Right renal pelvis (tissue), 4 donors: ENCODE results near the gene SV2C. TPM values are rescaled to one million over a fixed set of nuclear protein-coding genes. Genes with fewer than 3 reads are reported as not detected.
A peak's percentile ranks its signal among the peaks of the same experiment; 100 is the strongest.
"Not testable (repeated sequence)": the region's sequence is repeated elsewhere in the genome, so short reads cannot be mapped to it uniquely, and the experiment has no call there.

Experiments
- DNase-seq, 4 donors: peaks; one replicate each; pipeline ENCODE4 v3.0.0-alpha.2; 2013; ENCODE audit warnings: low read depth in 4 of 4, low spot score in 3 of 4, missing footprints in 1 of 4
- polyA plus RNA-seq, 4 donors: library from polyadenylated mRNA; unstranded; fragments of 120-200 nt; gene quantifications; one replicate each; pipeline ENCODE4 v1.2.1, GENCODE V29; 2013; ENCODE audit not compliant: insufficient read length in 4 of 4

The SV2C gene
- polyA plus RNA-seq, 4 donors: 0.07 to 0.35 (median 0.20) TPM

DNA sequence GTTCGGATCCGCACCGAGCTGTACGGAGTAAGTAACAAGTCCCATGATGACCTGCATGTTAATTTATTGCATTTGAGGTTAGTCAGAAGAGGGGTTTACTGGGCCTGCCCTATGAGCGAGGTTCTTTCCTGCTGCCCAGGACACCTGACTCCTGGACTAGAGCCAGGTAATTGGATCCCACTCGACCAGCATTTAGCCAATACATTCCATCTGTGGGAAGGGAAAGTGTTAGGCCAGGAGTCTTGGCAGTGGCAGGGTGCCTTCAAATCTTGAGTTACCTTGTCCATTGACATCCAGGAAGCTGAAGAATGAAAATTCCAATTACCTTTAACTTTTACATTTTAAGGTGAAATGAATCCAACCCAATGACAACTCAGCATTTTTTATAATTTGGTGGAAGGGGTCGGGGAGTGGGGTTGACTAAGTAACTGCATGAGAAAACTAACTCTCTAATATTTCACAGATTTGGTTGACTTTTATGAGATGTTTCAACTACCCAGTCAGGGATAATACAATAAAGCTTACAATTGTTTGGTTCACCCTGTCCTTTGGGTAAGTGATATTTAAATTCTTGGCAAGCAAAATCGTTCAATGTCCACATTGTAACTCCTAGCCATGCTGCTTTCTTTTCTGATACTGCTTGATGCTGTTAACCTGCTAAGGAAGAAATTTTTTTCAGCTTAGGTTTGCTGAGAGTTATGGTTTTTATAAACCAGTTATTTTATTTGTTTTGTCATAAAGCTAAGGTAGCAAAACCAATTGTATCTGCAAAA is 208.3 kb downstream of the SV2C start:
- DNase-seq: peak in 2 of 4 donors; percentile 12 to 16

DNA sequence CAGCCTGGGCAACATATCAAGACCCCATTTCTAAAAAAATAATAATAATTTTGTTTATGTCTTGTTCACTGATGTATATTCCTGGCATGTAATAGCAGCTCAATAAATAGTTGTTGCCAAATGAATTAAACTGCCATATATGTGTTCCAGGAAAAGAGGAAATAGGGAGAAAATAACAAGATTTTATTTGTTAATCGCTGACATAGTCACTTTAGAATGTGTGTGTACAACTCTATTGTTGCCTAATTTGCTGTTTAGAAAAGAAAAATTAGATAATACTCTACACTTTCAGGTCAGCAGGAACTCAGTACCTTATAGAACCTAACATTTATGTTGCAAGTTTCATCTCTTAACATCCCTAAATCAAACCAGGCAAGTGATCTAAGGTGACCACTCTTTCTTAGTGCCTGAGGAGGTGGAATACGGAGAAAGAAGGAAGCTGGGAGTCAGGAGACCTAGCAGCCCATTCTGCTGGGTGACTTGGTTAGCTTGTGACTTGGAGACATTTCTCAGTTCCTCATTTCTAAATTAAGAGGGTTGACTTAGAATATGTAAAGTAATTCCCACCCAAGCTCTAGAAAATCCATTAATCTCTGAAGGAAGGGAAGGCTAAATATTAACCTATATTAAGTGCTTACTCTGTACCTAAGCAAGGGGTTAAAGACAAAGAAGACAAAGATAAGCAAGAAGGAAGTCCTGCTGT is 209.6 kb downstream of the SV2C start:
- no peak for DNase-seq

GRCh38 chr5:76294573-76294972 is 211.4 kb downstream of the SV2C start:
- DNase-seq: no peak

DNA sequence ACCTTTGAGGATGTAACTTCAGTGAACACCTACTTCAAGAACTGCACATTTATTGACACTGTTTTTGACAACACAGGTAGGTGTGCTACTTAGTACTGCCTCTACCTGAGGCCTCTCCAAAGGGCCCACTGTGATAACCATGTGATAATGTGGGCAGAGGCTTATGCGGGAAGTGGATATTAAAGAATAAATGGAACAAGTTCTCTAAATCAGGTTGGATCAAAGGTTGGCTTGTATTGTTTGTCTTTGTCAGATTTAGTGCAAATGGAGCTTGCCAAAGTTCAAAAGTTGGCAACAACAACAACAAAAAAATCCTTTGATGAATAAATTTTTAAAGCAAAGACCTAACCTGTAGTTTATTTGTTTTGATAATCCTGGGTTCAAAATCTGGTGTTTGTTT is 215.7 kb downstream of the SV2C start:
- DNase-seq: no peak

DNA sequence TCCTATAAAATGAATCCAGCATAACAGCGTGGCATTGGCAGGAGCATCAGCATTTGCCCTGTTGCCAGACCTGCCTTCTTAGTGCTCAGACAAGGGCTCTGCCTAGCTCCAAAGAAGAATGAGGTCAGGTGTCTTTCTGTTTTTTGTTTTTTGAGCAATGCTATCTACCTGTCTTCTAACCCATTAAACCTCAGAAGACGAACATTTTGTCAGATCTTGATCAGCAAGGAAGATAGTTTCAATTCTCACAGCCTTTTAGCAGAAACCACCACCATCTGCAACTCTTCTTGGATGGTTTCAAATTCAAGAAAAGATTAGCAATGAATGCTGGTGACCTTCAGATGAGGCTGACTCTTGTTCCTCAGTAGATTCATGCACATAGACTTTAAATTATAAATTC is 216.4 kb downstream of the SV2C start:
- DNase-seq: no peak

DNA sequence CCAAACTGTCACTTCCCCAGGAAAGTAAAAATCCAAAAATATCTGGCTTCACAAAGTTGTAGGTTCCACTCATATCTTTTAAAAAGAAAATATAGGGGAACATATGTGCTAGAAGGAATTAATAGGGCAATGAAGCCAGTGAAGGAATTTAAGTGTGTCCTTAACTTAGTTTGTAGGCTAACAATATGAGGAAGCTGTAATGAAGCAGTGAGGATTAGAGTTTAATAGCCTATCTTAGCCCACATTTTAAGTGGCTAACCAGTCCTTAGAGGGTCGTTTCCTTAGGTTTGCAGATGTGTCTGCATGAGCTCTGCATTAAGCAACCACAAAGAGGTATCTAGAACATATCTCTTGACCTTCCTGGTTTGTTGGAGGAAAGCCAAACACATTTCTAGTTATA is 218.7 kb downstream of the SV2C start:
- DNase-seq: not testable (repeated sequence)

GRCh38 chr5:76302661-76303060 is 219.5 kb downstream of the SV2C start:
- DNase-seq: not testable (repeated sequence)

- no peak for DNase-seq
Observed at GRCh38 chr5:76303921-76304320, 220.7 kb downstream of the SV2C start.

DNA sequence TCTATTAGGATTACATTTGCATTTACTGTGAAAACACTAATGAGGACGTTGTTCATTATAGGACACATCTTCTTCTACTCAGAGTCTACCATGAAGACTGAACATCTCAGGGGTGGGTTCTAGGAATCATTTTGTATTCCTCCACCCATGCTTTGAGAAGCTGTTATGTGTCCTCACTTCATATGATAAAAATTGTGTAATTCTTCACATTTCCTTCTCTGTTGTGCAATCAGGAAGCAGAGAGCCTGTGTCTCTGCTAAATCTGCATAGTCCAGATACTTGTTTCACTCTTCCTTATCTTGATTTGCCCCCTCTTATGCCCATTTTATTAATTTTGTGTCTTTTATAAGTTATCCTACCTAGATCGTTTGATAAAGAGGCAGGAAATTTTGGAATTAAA is 222.1 kb downstream of the SV2C start:
- DNase-seq: no peak

DNA sequence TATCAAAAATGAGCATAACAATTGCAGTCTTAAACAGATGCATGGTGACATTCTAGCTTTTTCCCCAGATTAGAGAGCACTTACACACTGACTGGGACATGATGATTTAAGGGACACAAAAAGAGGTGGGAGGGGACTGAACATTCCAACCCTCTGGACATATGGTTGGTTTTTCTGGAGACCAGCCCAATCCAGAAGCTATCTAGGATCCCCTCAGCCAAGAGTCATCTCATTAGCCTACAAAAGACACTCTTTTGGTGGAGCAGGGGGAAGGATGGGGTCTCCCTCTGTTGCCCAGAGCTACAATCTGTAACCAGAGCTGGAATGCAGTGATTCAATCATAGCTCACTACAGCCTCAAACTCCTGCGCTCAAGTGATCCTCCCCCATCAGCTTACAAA is 222.6 kb downstream of the SV2C start:
- no peak for DNase-seq

GRCh38 chr5:76310208-76310607 is 227.0 kb downstream of the SV2C start:
- DNase-seq: no peak

- DNase-seq: no peak
Observed at GRCh38 chr5:76312783-76313182, 229.6 kb downstream of the SV2C start.

- DNase-seq: no peak
Observed at GRCh38 chr5:76314643-76315042, 231.5 kb downstream of the SV2C start.

- DNase-seq: no peak
Observed at GRCh38 chr5:76319673-76320072, 236.5 kb downstream of the SV2C start.

DNA sequence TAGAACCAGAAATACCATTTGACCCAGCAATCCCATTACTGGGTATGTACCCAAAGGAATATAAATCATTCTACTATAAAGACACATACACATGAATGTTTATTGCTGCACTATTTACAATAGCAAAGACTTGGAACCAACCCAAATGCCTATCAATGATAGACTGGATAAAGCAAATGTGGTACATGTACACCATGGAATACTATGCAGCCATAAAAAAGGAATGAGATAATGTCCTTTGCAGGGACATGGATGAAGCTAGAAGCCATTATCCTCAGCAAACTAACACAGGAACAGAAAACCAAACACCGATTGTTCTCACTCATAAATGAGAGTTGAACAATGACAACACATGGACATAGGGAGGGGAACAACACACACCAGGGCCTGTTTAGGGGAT is 240.3 kb downstream of the SV2C start:
- DNase-seq: not testable (repeated sequence)

DNA sequence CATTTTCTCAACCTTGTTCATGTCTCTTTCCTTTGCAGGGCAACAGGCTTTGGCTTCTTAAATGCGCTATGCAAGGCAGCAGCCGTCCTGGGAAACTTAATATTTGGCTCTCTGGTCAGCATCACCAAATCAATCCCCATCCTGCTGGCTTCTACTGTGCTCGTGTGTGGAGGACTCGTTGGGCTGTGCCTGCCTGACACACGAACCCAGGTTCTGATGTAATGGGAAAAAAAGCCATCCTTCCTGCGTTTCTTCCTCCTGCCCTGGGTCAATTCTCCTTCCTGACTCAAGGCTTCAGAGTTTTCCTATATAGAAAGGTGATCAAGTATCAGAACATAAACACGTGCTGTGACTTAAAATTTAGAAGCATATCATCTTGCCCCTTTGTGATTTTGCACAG is 242.1 kb downstream of the SV2C start:
- no peak for DNase-seq

- DNase-seq: no peak
Observed at GRCh38 chr5:76325876-76326491, 242.8 kb downstream of the SV2C start.

GRCh38 chr5:76326577-76327302 is 243.6 kb downstream of the SV2C start:
- no peak for DNase-seq

DNA sequence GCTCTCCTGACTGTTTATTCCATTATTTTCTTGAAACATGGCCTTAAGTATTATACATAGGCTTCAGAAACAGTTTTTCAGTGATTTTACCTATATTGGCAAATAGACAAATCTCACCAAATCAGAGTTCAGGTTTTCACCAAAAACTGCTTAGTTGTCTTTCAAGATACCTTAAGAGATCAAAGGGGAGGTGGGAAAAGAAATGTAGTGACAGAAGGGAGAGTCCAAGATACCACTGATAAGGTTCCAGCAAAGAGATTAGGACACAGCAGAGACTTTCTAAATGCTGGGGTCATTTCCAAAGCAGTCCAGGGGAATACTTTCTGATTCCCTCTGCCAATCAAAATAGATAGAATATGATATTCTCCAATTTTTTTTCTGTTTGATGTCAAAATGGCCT is 246.2 kb downstream of the SV2C start:
- DNase-seq: no peak

GRCh38 chr5:76331126-76331525 is 247.9 kb downstream of the SV2C start:
- no peak for DNase-seq

GRCh38 chr5:76332102-76332501 is 248.9 kb downstream of the SV2C start:
- DNase-seq: no peak
